H9 (cell line): ENCODE measurements around the gene CLDN2. TPM values are rescaled to one million over a fixed set of nuclear protein-coding genes. Genes with fewer than 3 reads are reported as not detected.

Source experiments
- DNase-seq: peaks from one replicate; pipeline ENCODE4 v3.0.0-alpha.2; 2017
- H2AFZ ChIP-seq: one replicate; pipeline ENCODE4 v1.6.1; 2013; ENCODE audit warnings: mild to moderate bottlenecking, low read length, control low read depth, moderate library complexity
- H2AK5ac ChIP-seq: 2 replicates; pipeline ENCODE4 v1.6.1; 2013; ENCODE audit warnings: low read length, control low read depth, mixed read lengths; ENCODE audit not compliant: insufficient read length
- H2BK120ac ChIP-seq: one replicate; pipeline ENCODE4 v1.6.1; 2013; ENCODE audit warnings: low read depth, mild to moderate bottlenecking, low read length, control low read depth, inconsistent platforms; ENCODE audit not compliant: poor library complexity, severe bottlenecking
- H2BK12ac ChIP-seq: 2 replicates; pipeline ENCODE4 v1.6.1; 2013; ENCODE audit warnings: low read length, control low read depth, mixed read lengths, low read depth; ENCODE audit not compliant: insufficient read length
- H2BK15ac ChIP-seq: 2 replicates; pipeline ENCODE4 v1.6.1; 2013; ENCODE audit warnings: low read depth, low read length, control low read depth
- H2BK20ac ChIP-seq: one replicate; pipeline ENCODE4 v1.6.1; 2013; ENCODE audit warnings: low read depth, mild to moderate bottlenecking, low read length, control low read depth, inconsistent platforms; ENCODE audit not compliant: poor library complexity, severe bottlenecking
- H2BK5ac ChIP-seq: 2 replicates; pipeline ENCODE4 v1.6.1; 2013; ENCODE audit warnings: low read length, control low read depth, mixed read lengths; ENCODE audit not compliant: insufficient read length
- H3K14ac ChIP-seq: 2 replicates; pipeline ENCODE4 v1.6.1; 2013; ENCODE audit warnings: low read length, control low read depth; ENCODE audit not compliant: insufficient read depth
- H3K18ac ChIP-seq: 2 replicates; pipeline ENCODE4 v1.6.1; 2013; ENCODE audit warnings: low read depth, mild to moderate bottlenecking, mixed read lengths, low read length, control low read depth; ENCODE audit not compliant: insufficient read length
- H3K23ac ChIP-seq: 2 replicates; pipeline ENCODE4 v1.6.1; 2013; ENCODE audit warnings: low read length, control low read depth, mixed read lengths, low read depth; ENCODE audit not compliant: insufficient read length
- H3K23me2 ChIP-seq: 2 replicates; pipeline ENCODE4 v1.6.1; 2013; ENCODE audit warnings: low read depth, mild to moderate bottlenecking, mixed read lengths, low read length, control low read depth; ENCODE audit not compliant: insufficient read length, poor library complexity, severe bottlenecking
- H3K27ac ChIP-seq: 2 replicates; pipeline ENCODE4 v1.5.1; 2013; ENCODE audit warnings: low read length, control low read depth, mixed read lengths, low read depth; ENCODE audit not compliant: insufficient read length
- H3K27me3 ChIP-seq: 2 replicates; pipeline ENCODE4 v1.6.1; 2013; ENCODE audit warnings: low read length, control low read depth, inconsistent platforms; ENCODE audit not compliant: insufficient read depth
- H3K4ac ChIP-seq: 2 replicates; pipeline ENCODE4 v1.6.1; 2013; ENCODE audit warnings: low read depth, mild to moderate bottlenecking, control low read depth, inconsistent platforms, low read length, moderate library complexity
- H3K4me1 ChIP-seq: 2 replicates; pipeline ENCODE4 v1.6.1; 2013; ENCODE audit warnings: low read length, control low read depth, inconsistent platforms; ENCODE audit not compliant: insufficient read depth
- H3K4me2 ChIP-seq: 2 replicates; pipeline ENCODE4 v1.6.1; 2013; ENCODE audit warnings: low read length, control low read depth, mixed read lengths; ENCODE audit not compliant: insufficient read length, insufficient read depth
- H3K56ac ChIP-seq: 2 replicates; pipeline ENCODE4 v1.6.1; 2013; ENCODE audit warnings: low read depth, mild to moderate bottlenecking, mixed read lengths, low read length, control low read depth; ENCODE audit not compliant: insufficient read length
- H3K79me1 ChIP-seq: 2 replicates; pipeline ENCODE4 v1.6.1; 2013; ENCODE audit warnings: low read depth, mild to moderate bottlenecking, moderate library complexity, low read length, control low read depth, inconsistent platforms; ENCODE audit not compliant: insufficient read depth, poor library complexity, severe bottlenecking
- H3K79me2 ChIP-seq: 2 replicates; pipeline ENCODE4 v1.6.1; 2013; ENCODE audit warnings: low read length, control low read depth, inconsistent platforms; ENCODE audit not compliant: insufficient read depth
- H3K9ac ChIP-seq: 2 replicates; pipeline ENCODE4 v1.6.1; 2013; ENCODE audit warnings: low read length, control low read depth, mixed read lengths; ENCODE audit not compliant: insufficient read length; ENCODE audit errors: extremely low read depth
- H3K9me3 ChIP-seq: one replicate; pipeline ENCODE4 v1.6.1; 2013; ENCODE audit warnings: low read depth, low read length, inconsistent platforms; ENCODE audit not compliant: control insufficient read depth
- H3T11ph ChIP-seq: one replicate; pipeline ENCODE4 v1.6.1; 2013; ENCODE audit warnings: mild to moderate bottlenecking, low read length, control low read depth, inconsistent platforms
- H4K20me1 ChIP-seq: one replicate; pipeline ENCODE4 v1.6.1; 2013; ENCODE audit not compliant: control insufficient read depth, insufficient read length, insufficient read depth
- H4K5ac ChIP-seq: 2 replicates; pipeline ENCODE4 v1.6.1; 2013; ENCODE audit warnings: low read depth, mild to moderate bottlenecking, mixed read lengths, low read length, control low read depth; ENCODE audit not compliant: insufficient read length
- H4K8ac ChIP-seq: replicated peaks from 2 replicates; pipeline ENCODE4 v1.6.1; 2013; ENCODE audit warnings: low read length, control low read depth, mixed read lengths, low read depth; ENCODE audit not compliant: insufficient read length
- H4K91ac ChIP-seq: 2 replicates; pipeline ENCODE4 v1.6.1; 2013; ENCODE audit warnings: low read depth, mild to moderate bottlenecking, moderate library complexity, mixed read lengths, low read length, control low read depth; ENCODE audit not compliant: insufficient read length
- H3K27ac Mint-ChIP-seq, 3 experiments: 2 replicates in 2 of 3; 3 replicates in 1 of 3; pipeline ENCODE4 v1.8.0; 2020 to 2021; ENCODE audit warnings: mixed read lengths in 3 of 3, mild to moderate bottlenecking in 1 of 3, moderate library complexity in 1 of 3
- H3K27me3 Mint-ChIP-seq: 2 replicates; pipeline ENCODE4 v1.8.0; 2021; ENCODE audit warnings: low read depth, mild to moderate bottlenecking, moderate library complexity, mixed read lengths
- H3K36me3 Mint-ChIP-seq, 3 experiments: 2 replicates in 2 of 3; 3 replicates in 1 of 3; pipeline ENCODE4 v1.8.0; 2020 to 2021; ENCODE audit warnings: low read depth in 3 of 3, mixed read lengths in 3 of 3; ENCODE audit not compliant: insufficient read depth in 1 of 3
- H3K4me1 Mint-ChIP-seq, 2 experiments: 2 replicates each; pipeline ENCODE4 v1.8.0; 2020; ENCODE audit warnings: mixed read lengths in 2 of 2
- H3K4me3 Mint-ChIP-seq, 2 experiments: 2 replicates in 1 of 2; 3 replicates in 1 of 2; pipeline ENCODE4 v1.8.0; 2020 to 2021; ENCODE audit warnings: mild to moderate bottlenecking in 2 of 2, mixed read lengths in 2 of 2, moderate library complexity in 1 of 2
- H3K9me3 Mint-ChIP-seq, 2 experiments: 2 replicates in 1 of 2; 3 replicates in 1 of 2; pipeline ENCODE4 v1.8.0; 2020; ENCODE audit warnings: mild to moderate bottlenecking in 2 of 2, mixed read lengths in 2 of 2, moderate library complexity in 1 of 2
- CTCF ChIP-seq: fragments of 200-600 bp; sonication (generic); conservative IDR thresholded peaks from 3 replicates; pipeline ENCODE4 v1.8.0; 2021; ENCODE audit warnings: antibody characterized with exemption, mild to moderate bottlenecking
- WGBS: extraction: QIAGEN DNeasy Blood & Tissue Kit; methylation state at CpG from one replicate; pipeline ENCODE4 v1.1.7; 2013; ENCODE audit warnings: missing lambda C conversion rate, low lambda C conversion rate, mixed read lengths; ENCODE audit not compliant: insufficient read length; ENCODE audit errors: extremely low coverage; 5-methylcytosine and 5-hydroxymethylcytosine counted together
- total RNA-seq: library from RNA; stranded (reverse); gene quantifications from 2 replicates; pipeline ENCODE4 v1.2.1, GENCODE V29; 2021

Gene CLDN2
- total RNA-seq, 1 experiment from 2014 or later = not detected

GRCh38 chrX:106891762-106892460, 28.3 kb upstream of the CLDN2 start:
- Histone ChIP-seq H3K23me2 (no peaks in the 10 kb centered on the region), H3T11ph (no peak overlapping the region), H3K23ac (no peak overlapping the region), H4K5ac (no peak overlapping the region), H3K9me3 (no peaks in the 10 kb centered on the region), H2BK15ac (no peak overlapping the region), H3K18ac (no peak overlapping the region), H3K9ac (no peak overlapping the region), H2AK5ac (no peak overlapping the region), H2BK5ac (no peak overlapping the region), H2BK12ac (no peak overlapping the region), H4K20me1 (no peaks in the 10 kb centered on the region), H3K79me2 (no peaks in the 10 kb centered on the region), H3K4me1 (no peaks in the 10 kb centered on the region), H3K56ac (no peak overlapping the region), H4K8ac (no peak overlapping the region), H3K27ac (no peak overlapping the region), H3K14ac (no peak overlapping the region), H2BK120ac (no peak overlapping the region), H3K4me2 (no peak overlapping the region), H3K27me3 (no peaks in the 10 kb centered on the region), H3K4ac (no peak overlapping the region), H2BK20ac (no peak overlapping the region), H3K79me1 (no peaks in the 10 kb centered on the region), H2AFZ (no peak overlapping the region), H4K91ac (no peak overlapping the region)
- Mint-ChIP-seq H3K27ac (no peak overlapping the region), H3K36me3 (no peaks in the 10 kb centered on the region; a peak in 1 of 7 replicates), H3K4me3 (no peak overlapping the region), H3K4me1 (peaks cover 0 to 5% of the 10 kb centered on the region in 2 experiments; a peak in 2 of 4 replicates), H3K9me3 (peaks cover 0 to 49% of the 10 kb centered on the region in 2 experiments; a peak in 2 of 5 replicates), H3K27me3 (peaks cover 2% of the 10 kb centered on the region)
- no peak for TF ChIP-seq CTCF
- WGBS = no CpG with 5 or more reads among the region's 7 CpGs
- DNase-seq = no peak
